IPS-18a (cell line): Measurements from ENCODE around the gene FLNB.

ENCODE experiments used
- H3K27ac ChIP-seq: one replicate; pipeline ENCODE4 v1.5.1; 2013; ENCODE audit warnings: low read length
- H3K27me3 ChIP-seq: one replicate; pipeline ENCODE4 v1.6.1; 2013; ENCODE audit warnings: mild to moderate bottlenecking, low read length; ENCODE audit not compliant: control insufficient read depth, insufficient read depth
- H3K36me3 ChIP-seq: one replicate; pipeline ENCODE4 v1.6.1; 2013; ENCODE audit warnings: low read depth, low read length; ENCODE audit not compliant: control insufficient read depth
- H3K4me1 ChIP-seq: one replicate; pipeline ENCODE4 v1.6.1; 2013; ENCODE audit warnings: low read depth, low read length; ENCODE audit not compliant: control insufficient read depth
- H3K4me3 ChIP-seq: one replicate; pipeline ENCODE4 v1.5.1; 2013; ENCODE audit warnings: low read length
- H3K9ac ChIP-seq: one replicate; pipeline ENCODE4 v1.6.1; 2013; ENCODE audit warnings: mild to moderate bottlenecking, low read length, moderate library complexity
- H3K9me3 ChIP-seq: one replicate; pipeline ENCODE4 v1.6.1; 2013; ENCODE audit warnings: low read depth, low read length; ENCODE audit not compliant: control insufficient read depth

The FLNB gene

DNA sequence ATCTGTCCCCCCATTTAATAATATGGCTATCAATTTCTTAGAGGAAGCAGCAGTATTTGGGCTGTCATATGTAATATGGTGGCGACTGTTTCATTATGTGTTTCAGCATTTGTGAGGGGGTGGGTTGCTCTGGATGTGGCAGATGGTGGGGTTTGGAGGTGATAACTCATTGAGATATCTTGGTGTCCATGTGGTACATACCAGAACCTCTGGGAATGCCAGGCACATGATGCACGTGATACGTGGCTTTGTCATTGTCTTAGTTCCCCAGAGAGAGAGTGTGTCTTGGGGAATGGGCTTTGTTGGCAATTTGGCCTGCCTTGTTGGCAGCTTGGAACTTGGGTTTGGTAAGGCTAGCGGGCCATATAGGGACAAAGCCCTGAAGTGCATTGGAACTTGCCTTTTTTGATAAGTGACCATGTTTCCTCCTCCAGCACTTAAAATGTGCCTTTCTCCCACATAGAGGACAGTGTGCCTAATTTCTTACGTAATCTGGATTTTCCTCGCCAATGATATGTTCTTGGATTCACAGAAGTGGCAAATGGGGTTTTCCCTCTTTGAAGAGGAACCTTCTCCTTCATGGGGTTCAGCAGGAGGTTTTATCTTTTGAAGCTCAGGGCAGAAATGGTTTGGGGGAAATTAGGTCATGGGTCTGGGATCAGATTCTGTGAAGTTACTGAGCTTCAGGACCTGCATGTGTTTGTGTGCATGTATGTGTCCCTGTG is 123.0 kb downstream of the FLNB start:
- Histone ChIP-seq H3K27me3 (no peaks in the 10 kb centered on the region), H3K4me3 (no peak overlapping the region), H3K36me3 (peaks cover 39% of the 10 kb centered on the region), H3K9ac (no peak overlapping the region), H3K27ac (no peak overlapping the region), H3K9me3 (no peaks in the 10 kb centered on the region), H3K4me1 (no peaks in the 10 kb centered on the region)

GRCh38 chr3:58132850-58133249 is 124.6 kb downstream of the FLNB start:
- no peaks in the 10 kb centered on the region for H3K9me3 ChIP-seq
- peaks cover 45% of the 10 kb centered on the region for H3K36me3 ChIP-seq
- H3K4me1 ChIP-seq, result no peaks in the 10 kb centered on the region
- H3K27me3 ChIP-seq, result no peaks in the 10 kb centered on the region
- no peak overlapping the region for H3K9ac ChIP-seq
- H3K4me3 ChIP-seq, result no peak overlapping the region
- H3K27ac ChIP-seq, result no peak overlapping the region

GRCh38 chr3:58134468-58134867 is 126.2 kb downstream of the FLNB start:
- Histone ChIP-seq H3K27ac (no peak overlapping the region), H3K4me3 (no peak overlapping the region), H3K9me3 (no peaks in the 10 kb centered on the region), H3K4me1 (no peaks in the 10 kb centered on the region), H3K27me3 (no peaks in the 10 kb centered on the region), H3K9ac (no peak overlapping the region), H3K36me3 (peaks cover 54% of the 10 kb centered on the region)

GRCh38 chr3:58135712-58136543 is 127.7 kb downstream of the FLNB start:
- Histone ChIP-seq H3K27ac (no peak overlapping the region), H3K4me1 (no peaks in the 10 kb centered on the region), H3K4me3 (no peak overlapping the region), H3K27me3 (no peaks in the 10 kb centered on the region), H3K9ac (no peak overlapping the region), H3K36me3 (peaks cover 58% of the 10 kb centered on the region), H3K9me3 (no peaks in the 10 kb centered on the region)

- H3K27ac ChIP-seq, result no peak overlapping the region
- H3K36me3 ChIP-seq, result peaks cover 60% of the 10 kb centered on the region
- H3K27me3 ChIP-seq, result no peaks in the 10 kb centered on the region
- no peaks in the 10 kb centered on the region for H3K9me3 ChIP-seq
- no peak overlapping the region for H3K9ac ChIP-seq
- H3K4me1 ChIP-seq, result no peaks in the 10 kb centered on the region
- no peak overlapping the region for H3K4me3 ChIP-seq
These were observed 129.1 kb downstream of the FLNB start for GRCh38 chr3:58137306-58137705.

DNA sequence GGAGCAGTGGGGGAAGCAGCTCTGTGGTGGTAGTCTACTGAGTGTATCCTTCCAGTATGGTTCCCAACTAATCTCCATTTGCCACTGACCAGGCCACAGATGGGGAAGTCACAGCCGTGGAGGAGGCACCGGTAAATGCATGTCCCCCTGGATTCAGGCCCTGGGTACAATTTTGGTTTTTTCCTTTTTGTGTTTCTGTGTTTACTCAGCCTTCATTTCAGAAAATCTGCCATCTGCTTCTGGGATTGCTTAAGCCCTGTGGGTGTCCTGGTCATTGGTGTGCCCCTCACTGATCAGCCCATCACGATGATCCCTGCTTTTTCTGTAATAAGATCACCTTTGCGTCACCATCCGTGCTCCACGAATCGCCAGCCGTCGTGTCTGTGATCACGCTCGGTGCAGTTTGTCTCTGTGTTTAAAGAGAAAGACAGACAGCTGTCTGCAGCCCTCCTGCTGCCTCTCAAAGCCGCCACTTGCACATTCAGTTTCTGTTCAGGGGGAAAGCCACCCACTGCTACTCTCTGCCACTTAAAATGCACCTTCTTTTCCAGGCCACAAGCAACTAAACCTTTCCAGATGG is 133.6 kb downstream of the FLNB start:
- no peaks in the 10 kb centered on the region for H3K9me3 ChIP-seq
- no peak overlapping the region for H3K9ac ChIP-seq
- no peaks in the 10 kb centered on the region for H3K4me1 ChIP-seq
- no peaks in the 10 kb centered on the region for H3K27me3 ChIP-seq
- H3K36me3 ChIP-seq, result peaks cover 64% of the 10 kb centered on the region
- H3K4me3 ChIP-seq, result no peak overlapping the region
- no peak overlapping the region for H3K27ac ChIP-seq

- Histone ChIP-seq H3K4me3 (no peak overlapping the region), H3K4me1 (no peaks in the 10 kb centered on the region), H3K27ac (no peak overlapping the region), H3K9me3 (no peaks in the 10 kb centered on the region), H3K36me3 (peaks cover 62% of the 10 kb centered on the region), H3K27me3 (no peaks in the 10 kb centered on the region), H3K9ac (no peak overlapping the region)
These were observed 135.3 kb downstream of the FLNB start for GRCh38 chr3:58143417-58144055.

- no peak overlapping the region for H3K27ac ChIP-seq
- no peaks in the 10 kb centered on the region for H3K9me3 ChIP-seq
- no peak overlapping the region for H3K9ac ChIP-seq
- no peaks in the 10 kb centered on the region for H3K4me1 ChIP-seq
- H3K27me3 ChIP-seq, result no peaks in the 10 kb centered on the region
- peaks cover 65% of the 10 kb centered on the region for H3K36me3 ChIP-seq
- H3K4me3 ChIP-seq, result no peak overlapping the region
These were observed 136.5 kb downstream of the FLNB start for GRCh38 chr3:58144478-58145325.

DNA sequence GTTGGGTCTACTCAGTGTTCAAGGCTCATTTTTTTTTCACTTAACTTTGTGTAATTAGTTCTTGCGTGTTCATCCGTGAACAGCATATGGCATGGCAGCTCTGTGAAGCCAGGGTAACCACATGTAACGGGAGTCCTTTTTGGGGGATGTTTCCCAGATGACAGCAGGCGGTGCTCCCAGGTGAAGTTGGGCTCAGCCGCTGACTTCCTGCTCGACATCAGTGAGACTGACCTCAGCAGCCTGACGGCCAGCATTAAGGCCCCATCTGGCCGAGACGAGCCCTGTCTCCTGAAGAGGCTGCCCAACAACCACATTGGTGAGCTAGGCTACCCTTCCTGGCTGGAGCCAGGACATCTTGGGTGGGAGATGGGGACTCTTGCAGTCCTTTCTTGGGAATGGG is 139.8 kb downstream of the FLNB start:
- Histone ChIP-seq H3K4me1 (no peaks in the 10 kb centered on the region), H3K9me3 (no peaks in the 10 kb centered on the region), H3K9ac (no peak overlapping the region), H3K27me3 (no peaks in the 10 kb centered on the region), H3K4me3 (no peak overlapping the region), H3K27ac (no peak overlapping the region), H3K36me3 (peaks cover 66% of the 10 kb centered on the region)

- Histone ChIP-seq H3K27ac (no peak overlapping the region), H3K27me3 (no peaks in the 10 kb centered on the region), H3K9ac (no peak overlapping the region), H3K4me1 (no peaks in the 10 kb centered on the region), H3K9me3 (no peaks in the 10 kb centered on the region), H3K4me3 (no peak overlapping the region), H3K36me3 (peaks cover 67% of the 10 kb centered on the region)
These were observed 142.0 kb downstream of the FLNB start for GRCh38 chr3:58150130-58150809.
